Lower leg skin (tissue), 4 donors: ENCODE results near the gene C1orf21. TPM values are rescaled to one million over a fixed set of nuclear protein-coding genes. Genes with fewer than 3 reads are reported as not detected.

Experiments
- DNase-seq, 2 donors: peaks; one replicate each; pipeline ENCODE4 v3.0.0-alpha.2; 2019; ENCODE audit warnings: low spot score in 2 of 2
- H3K4me3 ChIP-seq: fragments of 200-600 bp; sonication (generic); 2 replicates; pipeline ENCODE4 v1.5.1; 2017; ENCODE audit warnings: mild to moderate bottlenecking, low read depth; ENCODE audit not compliant: poor library complexity, severe bottlenecking
- CTCF ChIP-seq, 3 donors: fragments of 450-650 bp; IDR thresholded peaks; one replicate each; pipeline ENCODE4 v1.5.1; 2016; ENCODE audit warnings: antibody characterized with exemption in 3 of 3, mild to moderate bottlenecking in 3 of 3, moderate library complexity in 2 of 3
- POLR2A ChIP-seq, 2 donors: fragments of 450-650 bp; IDR thresholded peaks; one replicate each; pipeline ENCODE4 v1.6.1; 2016 to 2017; ENCODE audit warnings: antibody characterized with exemption in 2 of 2, mild to moderate bottlenecking in 1 of 2, moderate library complexity in 1 of 2
- WGBS, 2 donors: methylation state at CpG; one replicate each; pipeline ENCODE4 v1.1.5; 2018; 5-methylcytosine and 5-hydroxymethylcytosine counted together
- intact Hi-C: fragments of 100-400 bp; cut with DNase I; formaldehyde crosslinking; loops from one replicate; pipeline ENCODE4 v1.15.0; 2023; ENCODE audit warnings: low total_unique reads
- total RNA-seq, 4 donors: library from RNA; depleted of rRNA; stranded (reverse); fragments of >200 nt; gene quantifications; one replicate each; pipeline ENCODE4 v1.1.0, GENCODE V29; 2016

The C1orf21 gene
- total RNA-seq, 4 donors from 2014 or later, result 37.6 to 79.4 (median 56.2) TPM

DNA sequence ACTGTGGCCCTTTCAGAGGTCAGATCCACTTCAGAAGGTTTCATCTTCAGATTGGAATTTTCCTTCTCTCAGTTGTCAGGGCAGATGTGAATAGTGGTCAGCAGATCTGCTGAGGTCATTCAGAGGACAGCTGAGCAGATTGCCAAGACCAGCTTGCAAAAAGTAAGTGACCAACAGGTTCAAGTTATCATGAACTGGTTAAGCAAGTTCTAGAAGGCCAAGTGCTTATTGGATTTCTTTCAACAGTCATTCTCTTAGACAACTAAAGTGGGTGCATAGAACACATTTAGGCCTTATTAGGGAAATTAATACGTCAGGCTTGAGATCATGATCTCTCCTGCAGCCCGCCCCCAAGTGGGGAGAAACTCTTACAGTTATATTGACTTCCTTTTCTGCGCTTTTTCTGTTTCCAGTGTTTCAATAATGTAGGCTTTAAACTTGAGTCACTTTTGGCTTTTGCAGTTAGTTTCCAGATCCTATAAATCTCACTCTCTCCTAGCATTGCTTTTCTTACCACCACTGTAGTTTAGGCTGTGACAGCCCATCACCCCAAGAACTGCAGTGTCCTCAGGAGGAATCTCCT lies 96.4 kb downstream of the C1orf21 start:
- WGBS, 2 donors, result 30 to 54% methylated on average over 3 of the region's 3 CpGs
- no peak for TF ChIP-seq POLR2A (IDR thresholded peaks at IDR 0.05)
- TF ChIP-seq CTCF (IDR thresholded peaks at IDR 0.05), result no peak
- DNase-seq, result no peak
- H3K4me3 ChIP-seq, result no peak overlapping the region
- intact Hi-C loops, result no loop called here

DNA sequence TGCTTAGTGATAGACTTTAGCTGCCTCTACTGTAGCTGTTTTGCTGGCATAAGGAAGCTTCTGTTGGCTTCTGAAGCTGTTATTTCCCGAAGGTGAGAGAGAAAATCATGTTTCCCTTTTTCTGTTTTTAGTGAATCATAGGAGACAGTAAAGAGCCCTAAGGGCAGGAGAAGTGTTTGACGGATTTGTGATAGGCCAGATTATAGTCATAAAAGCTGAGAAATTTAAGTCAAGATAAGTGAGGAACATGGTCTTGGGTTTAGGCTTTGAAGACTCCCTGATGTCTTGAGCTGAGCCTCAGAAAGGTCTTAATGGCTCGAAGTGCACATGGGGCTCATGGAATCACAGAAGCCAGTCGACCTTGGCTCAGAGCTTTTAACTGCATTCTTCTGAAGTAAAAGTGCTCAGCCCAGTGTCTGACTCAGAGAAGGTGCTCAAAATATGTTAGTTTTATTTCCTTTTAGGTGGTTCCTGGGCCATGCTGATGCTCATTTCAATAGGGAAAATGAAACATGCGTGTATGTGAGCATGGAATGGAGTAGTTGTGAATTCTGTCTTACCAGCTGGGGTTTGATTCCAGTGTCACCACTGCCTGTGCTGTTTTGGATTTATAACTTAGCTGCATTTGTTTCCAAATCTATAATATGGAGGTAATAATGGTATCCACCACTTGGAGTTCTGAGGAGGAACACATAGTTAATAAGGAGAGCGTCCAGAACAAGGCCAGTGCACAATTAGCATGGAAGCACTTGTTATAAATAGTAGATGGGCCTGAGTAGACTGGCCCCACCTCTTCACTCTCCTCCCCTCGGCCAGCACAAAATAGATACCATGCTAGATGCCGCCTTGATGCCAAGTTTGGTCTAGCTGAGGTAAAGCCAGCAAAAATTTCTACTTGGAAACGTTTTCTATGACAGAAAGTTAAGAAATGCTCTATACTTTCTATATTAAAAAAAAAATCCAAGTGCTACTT lies 99.2 kb downstream of the C1orf21 start:
- intact Hi-C loops, result no loop called here
- TF ChIP-seq CTCF (IDR thresholded peaks at IDR 0.05), result no peak
- no peak for TF ChIP-seq POLR2A (IDR thresholded peaks at IDR 0.05)
- no peak overlapping the region for H3K4me3 ChIP-seq
- DNase-seq, result no peak
- 53 to 57% methylated on average over 9 of the region's 9 CpGs for WGBS, 2 donors

- 71 to 78% methylated on average over 6 of the region's 6 CpGs for WGBS, 2 donors
- no peak for DNase-seq
- no peak overlapping the region for H3K4me3 ChIP-seq
- TF ChIP-seq POLR2A (IDR thresholded peaks at IDR 0.05), result no peak
- TF ChIP-seq CTCF (IDR thresholded peaks at IDR 0.05), result no peak
- intact Hi-C loops, result no loop called here
These were observed 100.1 kb downstream of the C1orf21 start for GRCh38 chr1:184486761-184487445.

DNA sequence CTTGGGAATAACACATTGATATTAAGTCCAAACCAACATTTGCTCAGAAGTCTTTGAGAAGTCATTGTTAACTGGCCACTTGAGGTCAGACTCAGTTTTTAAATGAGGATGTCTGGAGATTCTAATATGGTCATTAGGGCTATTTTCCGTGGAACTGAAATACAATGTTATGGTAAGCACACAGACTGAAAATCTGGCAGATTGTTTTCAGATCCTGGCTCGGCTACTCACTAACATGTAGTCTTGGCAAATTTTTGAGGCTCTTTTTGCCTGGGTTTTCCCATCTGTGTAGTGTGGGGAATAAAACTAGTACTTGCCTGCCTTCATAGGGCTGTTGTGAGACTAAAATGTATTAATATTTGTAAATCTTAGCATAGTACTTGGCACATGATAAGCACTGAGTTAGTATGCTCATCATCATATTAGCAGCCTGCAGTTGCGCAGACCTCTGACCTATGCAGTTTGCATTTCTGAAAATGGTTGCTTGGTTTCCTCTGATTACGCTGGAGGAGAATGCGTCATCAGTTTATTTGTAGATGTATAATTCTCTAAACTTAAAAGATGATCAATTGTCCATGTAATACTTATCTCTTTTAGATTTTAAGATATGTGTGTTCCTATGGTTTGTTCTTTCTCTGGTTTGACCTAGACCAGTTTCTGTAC lies 100.8 kb downstream of the C1orf21 start:
- intact Hi-C loops, result no loop called here
- TF ChIP-seq CTCF (IDR thresholded peaks at IDR 0.05), result no peak
- no peak for TF ChIP-seq POLR2A (IDR thresholded peaks at IDR 0.05)
- WGBS, 2 donors, result 78 to 81% methylated on average over 5 of the region's 5 CpGs
- DNase-seq, result no peak
- H3K4me3 ChIP-seq, result no peak overlapping the region

GRCh38 chr1:184489908-184490307 lies 103.1 kb downstream of the C1orf21 start:
- DNase-seq, result no peak
- no peak overlapping the region for H3K4me3 ChIP-seq
- 93 to 94% methylated on average over 3 of the region's 3 CpGs for WGBS, 2 donors
- intact Hi-C loops, result no loop called here
- TF ChIP-seq CTCF (IDR thresholded peaks at IDR 0.05) (no peak), POLR2A (IDR thresholded peaks at IDR 0.05) (no peak)
